ENCODE measurements around the gene CDH13.
"Not testable (repeated sequence)": the region's sequence is repeated elsewhere in the genome, so short reads cannot be mapped to it uniquely, and the experiment has no call there.

Gene CDH13

DNA sequence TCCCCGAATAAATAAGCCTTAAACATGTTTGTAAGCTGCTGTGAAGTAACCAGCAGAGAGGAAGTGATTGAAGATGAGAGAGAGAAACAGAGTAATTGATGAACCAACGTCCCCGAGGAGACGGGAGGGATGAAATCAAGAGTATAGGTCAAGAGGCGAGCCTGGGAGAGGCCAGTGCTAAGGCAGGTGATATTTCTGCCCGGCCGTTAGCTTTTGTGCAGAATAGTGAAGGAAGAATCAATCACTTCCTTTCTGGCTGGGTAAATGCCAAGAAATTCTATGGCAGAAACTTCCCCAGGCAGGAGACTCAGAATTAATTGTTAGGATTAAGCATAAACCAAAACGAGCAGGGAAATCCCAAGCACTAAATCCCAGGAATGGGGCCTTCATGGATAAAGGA lies 273.8 kb downstream of the CDH13 start:
- no peak overlapping the region for H3K4me3 ChIP-seq (ENCODE audit: low read length)
- no peak for TF ChIP-seq ZNF274 (IDR thresholded peaks at IDR 0.05; ENCODE audit: low read depth, low read length)

DNA sequence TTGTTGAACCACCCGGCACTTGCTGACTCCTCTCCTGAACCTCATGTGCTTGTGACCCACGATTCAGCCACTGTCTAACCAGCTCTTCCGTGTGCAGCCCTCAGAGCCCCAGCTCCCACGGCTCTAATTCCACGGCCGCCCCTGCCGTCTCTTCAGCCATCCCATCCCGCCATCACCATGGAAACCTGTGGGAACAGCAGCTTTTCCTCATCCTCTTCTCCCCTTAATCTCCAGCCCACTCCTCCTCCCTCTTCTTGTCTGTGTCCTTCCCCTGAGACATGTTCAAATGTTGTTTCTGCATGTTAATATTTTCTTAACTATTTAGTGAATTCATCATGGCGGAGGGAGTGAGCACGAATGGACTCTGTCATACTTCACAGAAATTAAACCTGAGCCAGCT lies 285.2 kb downstream of the CDH13 start:
- no peak for TF ChIP-seq ZNF274 (IDR thresholded peaks at IDR 0.05; ENCODE audit: low read depth, low read length)
- no peak overlapping the region for H3K4me3 ChIP-seq (ENCODE audit: low read length)

GRCh38 chr16:82915139-82915824 lies 288.5 kb downstream of the CDH13 start:
- no peak overlapping the region for H3K4me3 ChIP-seq (ENCODE audit: low read length)
- TF ChIP-seq ZNF274 (IDR thresholded peaks at IDR 0.05; ENCODE audit: low read depth, low read length) = no peak

- H3K4me3 ChIP-seq (ENCODE audit: low read length) = no peak overlapping the region
- no peak for TF ChIP-seq ZNF274 (IDR thresholded peaks at IDR 0.05; ENCODE audit: low read depth, low read length)
Measured at GRCh38 chr16:82917886-82918595, 291.3 kb downstream of the CDH13 start.

GRCh38 chr16:82924075-82924854 lies 297.5 kb downstream of the CDH13 start:
- H3K4me3 ChIP-seq (ENCODE audit: low read length) = no peak overlapping the region; the same call in 1 of the 2 replicates
- no peak for TF ChIP-seq ZNF274 (IDR thresholded peaks at IDR 0.05; ENCODE audit: low read depth, low read length)

DNA sequence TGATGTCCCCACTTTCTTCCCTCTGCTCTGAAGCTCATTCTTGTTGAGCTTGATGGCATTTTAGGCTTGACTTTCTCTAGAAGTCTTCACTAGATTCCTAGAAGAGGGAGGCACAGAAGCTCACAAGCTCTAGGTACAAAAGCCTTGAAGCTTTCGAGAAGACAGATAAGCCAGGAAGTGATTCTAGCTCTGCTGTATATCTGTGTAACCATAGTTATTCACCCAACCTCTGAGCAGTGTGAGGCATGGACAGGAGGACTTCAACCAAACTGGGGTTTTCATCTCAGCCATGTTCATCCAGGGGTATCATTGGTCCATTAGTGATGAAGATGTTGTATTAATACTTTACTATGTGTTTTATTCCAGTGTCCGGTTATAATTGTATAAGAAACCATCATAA lies 299.7 kb downstream of the CDH13 start:
- no peak for TF ChIP-seq ZNF274 (IDR thresholded peaks at IDR 0.05; ENCODE audit: low read depth, low read length)
- H3K4me3 ChIP-seq (ENCODE audit: low read length) = no peak overlapping the region

GRCh38 chr16:82933933-82934332 lies 307.2 kb downstream of the CDH13 start:
- H3K4me3 ChIP-seq (ENCODE audit: low read length) = not testable (repeated sequence)

- TF ChIP-seq ZNF274 (IDR thresholded peaks at IDR 0.05; ENCODE audit: low read depth, low read length) = no peak
- H3K4me3 ChIP-seq (ENCODE audit: low read length) = no peak overlapping the region
Measured at GRCh38 chr16:82935766-82936165, 309.0 kb downstream of the CDH13 start.

- no peak for TF ChIP-seq ZNF274 (IDR thresholded peaks at IDR 0.05; ENCODE audit: low read depth, low read length)
- H3K4me3 ChIP-seq (ENCODE audit: low read length) = no peak overlapping the region
Measured at GRCh38 chr16:82936941-82937551, 310.3 kb downstream of the CDH13 start.

DNA sequence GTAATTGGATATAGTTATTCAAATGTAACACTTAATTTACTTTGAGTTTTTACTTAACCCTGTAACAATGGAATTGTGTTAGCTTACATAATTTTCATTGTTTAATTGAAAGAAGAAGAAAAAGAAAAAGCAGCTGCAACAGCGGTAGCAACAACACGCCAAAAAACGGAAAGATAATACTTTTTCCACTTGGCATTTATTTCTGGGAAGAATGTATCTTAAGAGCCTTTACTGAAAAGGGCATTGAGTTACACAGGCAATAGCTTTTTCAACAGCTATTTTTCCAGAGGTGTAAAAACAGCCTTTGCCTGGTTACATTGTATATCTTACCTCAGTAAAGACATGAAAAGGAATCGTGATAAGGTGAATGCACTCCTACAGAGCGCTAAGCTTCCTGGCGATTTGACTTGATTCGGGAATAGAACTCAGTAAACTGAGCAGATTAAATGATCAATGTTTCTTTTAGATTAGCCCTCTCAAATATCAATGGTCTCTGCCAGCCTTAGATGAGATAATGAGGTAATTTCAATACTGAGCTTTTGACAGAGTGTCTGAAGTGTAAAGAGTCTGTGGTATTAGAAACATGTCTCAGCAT lies 311.3 kb downstream of the CDH13 start:
- no peak overlapping the region for H3K4me3 ChIP-seq (ENCODE audit: low read length)
- TF ChIP-seq ZNF274 (IDR thresholded peaks at IDR 0.05; ENCODE audit: low read depth, low read length) = no peak

DNA sequence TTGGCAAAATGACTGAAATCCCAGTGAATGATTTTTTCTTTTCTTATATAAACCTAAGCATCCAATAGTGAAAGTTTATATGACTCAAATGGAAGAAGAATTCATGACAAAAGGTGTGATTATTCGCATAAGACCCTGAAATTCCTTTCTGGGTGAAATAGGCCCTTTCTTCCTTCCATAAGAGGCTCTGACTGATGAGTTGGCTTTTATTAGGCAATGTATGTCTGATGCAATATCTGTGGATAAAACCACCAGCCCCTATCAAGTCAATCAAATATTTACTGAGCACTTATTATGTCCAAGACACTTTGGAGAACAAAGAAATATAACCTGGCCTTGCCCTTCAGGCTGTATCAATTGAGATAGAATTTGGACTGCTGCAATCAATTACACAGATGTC lies 316.6 kb downstream of the CDH13 start:
- no peak for TF ChIP-seq ZNF274 (IDR thresholded peaks at IDR 0.05; ENCODE audit: low read depth, low read length)
- no peak overlapping the region for H3K4me3 ChIP-seq (ENCODE audit: low read length)

DNA sequence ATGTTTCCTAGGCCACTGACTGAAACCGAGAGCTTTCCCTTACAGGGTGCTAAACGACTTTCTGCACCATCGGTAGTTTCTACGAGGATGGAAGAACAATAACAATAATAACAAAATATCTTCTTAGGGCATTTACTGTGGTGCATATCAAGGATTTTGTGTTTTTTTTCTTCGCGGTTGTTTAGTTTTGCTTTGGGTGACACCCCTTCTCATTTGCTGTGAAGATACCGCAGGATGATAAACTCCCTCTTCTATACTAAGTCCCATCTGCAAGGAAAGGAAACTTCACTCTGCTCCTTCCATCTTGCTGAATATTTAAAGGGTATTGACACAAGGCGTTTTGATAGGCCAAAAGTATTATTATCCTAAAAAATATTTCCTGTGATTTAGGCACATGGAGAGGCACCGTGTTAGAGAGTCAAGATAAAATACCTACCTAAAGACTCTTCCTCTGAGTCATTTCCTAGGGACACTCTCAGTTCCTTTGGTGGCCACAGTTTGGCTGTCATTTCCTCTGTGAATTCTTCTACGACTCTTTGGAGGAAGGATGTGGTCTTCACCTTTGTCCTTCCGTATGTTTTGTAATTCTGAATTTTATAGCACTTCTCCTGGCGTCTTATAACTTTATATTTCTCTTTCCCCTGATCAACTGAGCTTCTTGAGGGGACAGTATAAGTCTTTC lies 318.8 kb downstream of the CDH13 start:
- TF ChIP-seq ZNF274 (IDR thresholded peaks at IDR 0.05; ENCODE audit: low read depth, low read length) = no peak
- no peak overlapping the region for H3K4me3 ChIP-seq (ENCODE audit: low read length)

- no peak for TF ChIP-seq ZNF274 (IDR thresholded peaks at IDR 0.05; ENCODE audit: low read depth, low read length)
Measured at GRCh38 chr16:82947698-82948097, 320.9 kb downstream of the CDH13 start.

GRCh38 chr16:82949016-82949415 lies 322.2 kb downstream of the CDH13 start:
- no peak for TF ChIP-seq ZNF274 (IDR thresholded peaks at IDR 0.05; ENCODE audit: low read depth, low read length)
- H3K4me3 ChIP-seq (ENCODE audit: low read length) = no peak overlapping the region

More at GRCh38 chr16:82947698-82948097, 320.9 kb downstream of the CDH13 start:
- H3K4me3 ChIP-seq (ENCODE audit: low read length) = no peak overlapping the region
